Ureter (tissue), 1 donor: ENCODE data around the gene THAP9. TPM values are rescaled to one million over a fixed set of nuclear protein-coding genes. Genes with fewer than 3 reads are reported as not detected.
"Not testable (repeated sequence)": the region's sequence is repeated elsewhere in the genome, so short reads cannot be mapped to it uniquely, and the experiment has no call there.

Experiments
- DNase-seq: peaks from one replicate; pipeline ENCODE4 v3.0.0-alpha.2; 2020; ENCODE audit warnings: low spot score
- total RNA-seq: library from RNA; stranded (reverse); gene quantifications from one replicate; pipeline ENCODE4 v1.2.4, GENCODE V29; 2023
- donor health status: DM: yes; HTN: yes; CAD: no.

THAP9 gene
- total RNA-seq, 1 donor from 2014 or later = 6.5 TPM

DNA sequence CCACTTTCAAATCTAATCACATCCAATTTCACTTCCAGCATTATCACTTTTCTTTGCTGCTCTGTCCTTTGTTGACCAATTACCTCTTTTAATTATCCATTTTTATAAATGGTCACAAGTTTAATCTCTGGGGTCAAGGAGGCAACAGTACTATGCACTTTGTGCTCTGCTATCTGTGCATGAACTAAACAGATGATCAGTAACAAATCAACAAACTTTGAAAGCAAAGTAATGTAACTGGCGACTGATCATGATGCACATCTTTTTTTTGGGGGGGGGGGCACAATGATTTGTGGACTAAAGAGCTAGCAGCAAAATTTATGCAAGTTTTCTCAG is 8.1 kb upstream of the THAP9 start:
- DNase-seq = no peak

DNA sequence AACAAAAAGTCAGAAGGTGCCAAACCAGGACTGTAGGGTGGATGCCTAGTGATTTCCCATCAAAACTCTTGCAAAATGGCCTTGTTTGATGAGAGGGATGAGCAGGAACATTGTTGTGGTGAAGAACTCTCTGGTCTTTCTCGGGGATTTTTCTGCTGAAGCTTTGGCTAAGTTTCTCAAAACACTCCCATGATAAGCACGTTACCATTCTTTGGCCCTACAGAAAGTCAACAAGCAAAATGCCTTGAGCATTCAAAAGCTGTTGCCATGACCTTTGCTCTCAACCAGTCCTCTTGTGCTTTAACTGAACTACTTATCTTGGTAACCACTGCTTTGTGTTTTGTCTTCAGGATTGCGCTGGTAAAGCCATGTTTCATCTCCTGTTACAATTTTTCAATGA is 6.6 kb upstream of the THAP9 start:
- DNase-seq = no peak

DNA sequence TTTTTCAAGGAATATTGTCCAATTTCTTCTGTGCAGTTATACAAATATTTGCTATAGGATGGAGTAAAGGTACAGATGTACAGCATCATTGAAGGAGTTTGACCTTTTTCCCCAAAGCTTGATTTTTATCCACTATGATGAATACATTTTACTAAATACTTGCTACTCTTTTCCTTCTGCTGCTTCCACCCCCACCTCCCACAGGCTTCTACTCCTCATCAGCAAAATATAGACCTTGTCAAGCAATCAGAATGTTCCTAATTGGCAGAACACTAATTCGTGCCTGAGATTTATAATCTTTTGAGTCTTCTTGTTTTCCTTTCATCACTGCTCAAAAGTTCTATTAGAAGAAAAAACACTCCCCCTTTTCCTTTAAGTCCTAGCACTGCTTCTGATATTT is 3.8 kb upstream of the THAP9 start:
- DNase-seq = no peak

DNA sequence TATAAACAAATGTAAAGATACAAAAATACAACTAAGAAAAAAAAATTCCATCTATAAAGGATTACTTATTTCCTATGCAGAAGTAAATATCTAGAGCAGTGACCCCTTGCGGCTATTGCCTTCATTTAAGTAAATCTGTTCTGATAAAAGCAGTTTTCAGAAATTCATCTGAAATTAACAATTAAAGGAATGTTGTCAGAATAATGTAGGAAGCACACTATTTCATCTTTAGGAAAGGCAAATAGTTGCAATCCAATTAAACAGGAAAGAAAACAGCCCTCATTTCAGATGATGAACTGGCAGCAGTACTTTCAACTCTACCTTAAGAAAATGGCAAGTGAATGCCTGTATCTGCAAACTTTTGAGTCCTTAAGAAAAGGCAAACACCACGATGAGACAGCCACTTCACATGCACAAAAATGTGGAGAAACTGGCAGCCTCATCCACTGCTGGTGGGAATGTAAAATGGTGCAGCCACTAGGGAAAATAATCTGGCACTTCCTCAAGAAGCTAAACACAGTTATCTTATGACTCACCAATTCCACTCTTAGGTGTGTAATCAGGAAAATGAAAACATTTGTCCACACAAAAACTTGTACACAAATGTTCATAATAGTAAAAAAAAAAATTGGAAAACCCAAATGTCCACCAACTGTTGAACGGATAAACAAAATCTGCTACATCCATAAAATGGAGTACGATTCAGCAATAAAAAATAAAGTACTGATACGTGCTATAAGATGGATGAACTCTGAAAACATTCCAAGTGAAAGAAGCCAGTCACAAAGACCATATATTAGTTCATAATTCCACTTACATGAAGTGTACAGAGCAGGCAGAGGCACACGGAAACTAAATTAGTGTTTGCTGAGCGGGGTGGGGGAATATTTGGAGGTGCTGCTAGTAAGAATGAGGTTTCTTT is 2.0 kb upstream of the THAP9 start:
- no peak for DNase-seq

DNA sequence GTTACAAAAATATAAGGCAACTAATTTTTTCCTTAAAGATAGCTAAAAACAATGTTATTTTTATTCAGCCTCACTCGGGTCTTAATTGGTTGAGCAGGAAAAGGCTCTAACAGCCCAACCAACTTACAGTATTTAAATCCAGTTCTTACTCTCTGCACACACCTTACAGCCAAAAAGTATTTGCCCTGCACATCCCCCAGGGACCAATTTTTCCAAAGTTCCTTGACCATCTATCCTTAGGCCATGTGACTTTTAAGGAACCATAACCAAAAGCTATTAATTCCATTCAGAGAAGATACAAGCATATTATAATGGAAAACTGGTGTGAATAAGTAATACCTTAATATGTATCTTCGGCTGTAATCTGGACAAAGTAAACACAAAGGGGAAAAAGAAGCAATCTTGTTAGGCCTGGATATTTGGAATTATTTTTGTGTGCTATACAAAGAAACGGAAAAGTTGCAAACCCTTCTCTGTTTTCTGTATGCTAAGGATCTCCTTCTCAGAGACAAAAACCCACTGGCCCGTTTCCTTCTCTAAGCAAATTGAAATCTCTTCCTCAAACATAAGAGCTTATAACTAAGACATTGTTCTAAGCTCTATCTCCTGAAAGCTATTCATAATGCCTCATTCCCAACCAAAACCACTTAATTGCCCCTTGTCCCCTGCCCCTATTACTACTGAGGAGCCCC is 1.0 kb upstream of the THAP9 start:
- DNase-seq = no peak

DNA sequence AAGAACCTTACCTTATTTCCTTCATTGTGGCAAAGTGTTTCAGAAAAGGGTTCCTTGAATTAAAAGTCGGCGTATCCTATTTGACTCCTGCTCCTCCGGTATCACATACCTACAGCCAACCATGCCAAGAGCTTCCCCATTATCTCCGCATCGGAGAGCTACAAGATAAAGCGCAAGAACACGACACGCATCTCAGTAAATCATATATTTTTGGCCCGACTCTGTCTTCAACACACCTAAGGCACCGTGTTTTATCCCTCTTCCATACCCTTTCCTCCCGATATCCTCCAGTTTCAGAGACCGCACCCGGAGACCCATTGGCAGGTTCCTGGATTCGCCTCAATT is 497 bp upstream of the THAP9 start:
- no peak for DNase-seq

DNA sequence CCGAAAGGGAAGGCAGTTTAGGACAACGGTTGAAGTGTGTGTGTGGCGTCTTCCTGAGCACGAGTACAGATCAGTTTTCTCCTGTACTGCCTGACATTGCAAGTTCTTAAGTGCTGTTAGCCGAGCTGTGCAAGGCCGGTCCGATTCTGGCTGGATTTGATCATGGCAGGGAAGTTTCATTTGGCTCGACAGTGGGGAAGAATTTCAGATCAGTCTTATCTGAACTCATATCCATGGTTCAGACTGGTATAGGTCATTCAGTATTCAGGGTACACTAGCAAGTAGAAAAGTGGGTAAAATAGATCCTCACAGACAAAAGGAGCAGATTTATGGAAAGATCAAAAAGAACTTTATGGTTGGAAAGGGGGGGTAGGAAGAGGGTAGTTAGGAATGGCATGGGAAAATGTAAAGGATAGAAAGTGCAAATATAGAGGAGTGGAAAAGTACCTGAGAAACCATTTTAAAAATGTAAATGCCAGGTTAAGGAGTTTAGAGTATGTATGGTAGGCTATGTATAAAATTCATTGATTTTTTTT is 716 bp downstream of the THAP9 start:
- DNase-seq = no peak

DNA sequence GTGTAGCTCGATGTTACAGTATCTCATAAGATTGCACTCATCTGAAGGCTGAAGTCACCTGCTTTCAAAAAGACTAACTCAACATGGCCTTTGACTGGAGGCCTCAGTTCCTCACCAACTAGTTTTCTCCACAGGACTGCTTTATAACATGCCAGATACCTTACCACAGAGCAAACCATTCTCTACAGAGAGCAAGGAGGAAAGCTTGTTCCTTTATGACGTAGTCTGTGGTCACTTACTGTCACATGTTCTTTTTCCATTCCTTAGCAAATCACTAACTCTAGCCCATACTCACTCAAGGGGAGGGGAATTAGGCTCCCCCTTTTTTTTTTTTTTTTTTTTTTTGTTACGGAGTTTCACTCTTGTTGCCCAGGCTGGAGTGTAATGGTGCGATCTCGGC is 3.2 kb downstream of the THAP9 start:
- DNase-seq = no peak

DNA sequence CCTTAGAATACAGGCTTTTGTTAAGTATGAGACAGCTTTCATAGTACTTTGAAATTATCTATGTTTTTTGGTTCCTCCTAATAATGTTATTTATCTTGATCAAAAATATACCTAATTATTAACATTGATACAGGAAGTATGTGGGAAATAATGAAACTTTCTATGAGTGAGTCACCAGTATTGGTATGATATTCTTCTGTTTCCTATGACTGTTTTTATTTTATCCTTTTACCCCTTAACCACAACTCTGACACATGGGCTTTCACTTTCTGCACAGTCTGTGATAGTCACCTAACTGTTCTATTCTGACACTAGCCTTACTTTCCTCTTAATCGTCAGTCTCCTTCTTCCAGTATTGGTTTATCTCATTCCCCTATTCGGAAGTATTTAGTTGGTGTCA is 4.7 kb downstream of the THAP9 start:
- no peak for DNase-seq

DNA sequence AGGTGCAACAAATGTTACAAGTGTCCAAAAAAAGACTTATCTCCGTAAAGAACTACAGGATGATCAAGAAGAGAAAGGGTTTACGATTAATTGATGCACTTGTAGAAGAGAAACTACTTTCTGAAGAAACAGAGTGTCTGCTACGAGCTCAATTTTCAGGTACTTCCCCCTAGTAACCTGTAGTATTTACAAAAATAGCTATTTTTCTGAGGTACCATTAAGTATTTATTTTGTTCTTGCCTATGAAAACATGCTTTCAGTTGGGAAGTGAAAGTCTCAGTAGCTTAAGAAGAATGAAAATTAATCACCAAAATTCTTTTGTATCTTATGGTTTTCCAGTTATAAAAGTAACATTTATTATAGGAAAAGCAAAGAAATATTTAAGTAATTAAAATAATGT is 5.9 kb downstream of the THAP9 start:
- no peak for DNase-seq

DNA sequence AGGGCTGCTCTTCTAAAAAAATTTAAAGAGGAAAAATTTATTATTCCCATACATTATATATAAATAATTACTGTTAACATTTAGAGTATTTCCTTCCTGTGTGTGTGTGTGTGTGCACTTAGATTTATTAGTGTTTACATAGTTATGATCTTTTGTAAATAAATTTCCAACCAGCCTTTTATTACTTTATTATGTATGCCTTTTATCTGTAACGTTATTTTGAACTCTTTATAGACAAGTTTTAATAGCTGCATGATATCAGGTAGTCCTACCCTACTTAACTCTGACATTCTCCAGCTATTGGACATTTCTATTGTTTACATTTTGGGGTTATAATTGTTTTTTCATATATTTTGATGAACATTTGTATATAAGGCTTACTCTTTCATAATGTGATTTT is 8.8 kb downstream of the THAP9 start:
- no peak for DNase-seq

DNA sequence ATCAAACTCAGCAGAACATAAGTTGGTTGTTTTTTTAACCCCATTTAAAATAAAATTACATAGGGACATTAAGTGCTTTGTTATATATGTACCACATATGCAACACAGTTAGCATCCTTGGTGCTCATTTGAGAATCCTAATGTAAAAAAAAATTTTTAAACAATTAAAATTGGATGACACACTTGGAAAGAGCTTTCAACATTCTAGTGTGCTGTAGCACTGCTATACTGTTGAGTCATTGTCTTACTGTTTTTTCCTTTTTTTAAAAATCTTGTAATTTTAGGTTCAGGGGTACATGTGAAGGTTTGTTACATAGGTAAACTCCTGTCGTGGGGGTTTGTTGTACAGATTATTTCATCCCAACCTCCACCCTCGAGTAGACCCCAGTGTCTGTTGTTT is 12.8 kb downstream of the THAP9 start:
- no peak for DNase-seq

DNA sequence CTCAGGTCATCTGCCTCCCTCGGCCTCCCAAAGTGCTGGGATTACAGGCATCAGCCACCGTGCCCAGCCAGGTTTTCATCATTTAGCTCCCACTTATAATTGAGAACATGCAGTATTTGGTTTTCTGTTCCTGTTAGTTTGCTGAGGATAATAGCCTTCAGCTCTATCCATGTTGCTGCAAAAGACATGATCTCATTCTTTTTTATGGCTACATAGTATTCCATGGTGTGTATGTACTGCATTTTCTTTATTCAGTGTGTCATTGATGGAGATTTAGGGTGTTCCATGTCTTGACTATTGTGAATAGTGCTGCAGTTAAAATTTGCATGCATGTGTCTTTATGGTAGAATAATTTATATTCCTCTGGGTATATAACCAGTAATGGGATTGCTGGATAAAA is 13.4 kb downstream of the THAP9 start:
- not testable (repeated sequence) for DNase-seq

DNA sequence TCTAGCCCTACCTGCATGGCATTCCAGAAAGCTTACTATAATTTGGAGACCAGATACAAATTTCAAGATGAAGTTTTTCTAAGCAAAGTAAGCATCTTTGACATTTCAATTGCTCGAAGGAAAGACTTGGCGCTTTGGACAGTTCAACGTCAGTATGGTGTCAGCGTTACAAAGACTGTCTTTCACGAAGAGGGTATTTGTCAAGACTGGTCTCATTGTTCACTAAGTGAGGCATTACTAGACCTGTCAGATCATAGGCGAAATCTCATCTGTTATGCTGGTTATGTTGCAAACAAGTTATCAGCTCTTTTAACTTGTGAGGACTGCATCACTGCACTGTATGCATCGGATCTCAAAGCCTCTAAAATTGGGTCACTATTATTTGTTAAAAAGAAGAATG is 17.6 kb downstream of the THAP9 start:
- DNase-seq = no peak

DNA sequence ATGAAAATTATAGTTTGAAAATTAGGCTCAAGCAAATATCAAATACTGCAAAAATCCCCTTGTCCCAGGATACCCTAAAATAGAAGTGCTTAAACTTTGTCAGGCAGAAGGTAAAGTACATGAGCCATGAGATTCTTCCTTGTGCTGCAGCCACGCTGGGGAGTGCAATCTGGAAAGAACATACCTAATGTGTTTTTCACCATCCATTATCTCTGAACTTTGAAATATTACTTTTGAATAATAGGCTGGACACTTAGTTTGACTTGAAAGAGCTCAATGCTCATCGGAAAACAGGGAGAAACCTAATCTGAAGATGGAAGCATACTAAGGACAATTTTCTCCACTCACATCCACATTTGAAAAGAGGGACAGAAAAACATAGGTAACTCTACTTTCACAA is 18.9 kb downstream of the THAP9 start:
- no peak for DNase-seq

DNA sequence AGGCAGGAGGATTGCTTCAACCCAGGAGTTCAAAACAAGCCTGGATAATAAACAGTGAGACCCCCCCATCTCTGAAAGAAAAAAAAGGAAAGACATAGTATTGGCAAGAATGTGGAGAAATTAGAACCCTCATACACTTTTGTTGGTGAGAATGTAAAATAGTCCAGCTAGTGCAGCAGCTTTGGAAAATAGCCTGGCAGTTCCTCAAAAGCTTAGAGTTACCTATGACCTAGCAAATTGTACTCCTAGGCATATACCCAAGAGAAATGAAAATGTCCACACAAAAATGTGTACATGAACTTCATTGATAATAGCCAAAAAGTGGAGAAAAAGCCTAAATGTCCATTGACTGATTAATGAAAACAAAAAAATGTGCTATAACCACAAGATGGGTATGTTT is 21.3 kb downstream of the THAP9 start:
- DNase-seq = no peak

DNA sequence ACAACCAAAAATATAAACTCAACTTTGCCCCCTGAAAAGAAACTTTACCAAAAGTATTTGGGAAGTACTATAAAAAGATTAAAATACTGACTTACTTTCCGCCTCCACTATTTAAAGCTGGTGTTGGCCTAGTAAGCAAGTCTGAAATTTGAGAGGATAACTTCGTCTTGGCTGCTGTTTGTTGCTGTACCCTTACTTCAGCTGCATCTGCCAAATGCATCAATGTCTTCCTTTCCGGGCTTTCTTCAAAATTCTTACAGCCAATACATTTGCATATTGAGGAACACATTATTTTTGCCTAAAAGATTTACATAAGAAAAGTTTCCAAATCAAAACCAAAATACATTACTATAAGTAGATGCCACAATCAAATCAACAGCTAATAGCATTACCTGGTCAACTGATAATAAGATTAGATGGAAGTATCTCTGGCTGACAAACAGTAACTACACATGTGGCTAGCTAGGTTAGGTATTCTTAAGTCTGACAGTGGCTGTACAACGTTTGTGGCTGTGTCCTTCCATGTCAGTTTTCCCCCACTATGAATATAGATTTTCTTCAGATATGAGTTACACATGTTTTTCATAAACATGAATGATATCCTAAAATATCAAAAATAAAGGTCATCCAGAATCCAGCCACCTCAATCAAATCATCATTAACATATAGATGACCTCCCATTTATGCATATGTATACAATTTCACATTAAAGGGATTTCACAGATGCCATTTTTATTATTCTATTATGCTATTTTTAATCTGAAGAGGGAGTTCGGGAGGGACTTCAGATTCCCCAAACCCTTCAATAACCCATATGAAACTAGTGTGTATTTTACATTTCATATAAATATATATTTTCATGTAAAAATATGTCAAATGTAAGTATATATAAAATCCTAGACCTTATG is 30.6 kb downstream of the THAP9 start:
- no peak for DNase-seq

DNA sequence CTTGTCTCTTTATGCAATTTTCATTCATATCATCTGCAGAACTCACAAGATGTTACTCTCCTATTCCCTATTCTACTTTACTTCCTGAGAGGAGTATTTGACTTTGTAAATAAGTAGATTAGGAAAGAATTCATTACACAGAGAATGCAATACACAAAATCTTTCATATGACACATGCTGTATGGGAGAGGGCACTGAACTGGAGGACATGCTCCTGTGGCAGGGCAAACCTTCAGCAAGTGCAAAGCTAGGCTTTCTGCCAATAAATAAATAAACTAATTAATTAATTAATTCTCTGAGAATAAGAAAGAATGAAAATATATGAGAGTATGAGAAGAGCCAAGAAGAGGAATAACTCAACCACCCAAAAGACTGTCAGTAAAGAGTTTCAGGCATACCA is 33.9 kb downstream of the THAP9 start:
- no peak for DNase-seq

DNA sequence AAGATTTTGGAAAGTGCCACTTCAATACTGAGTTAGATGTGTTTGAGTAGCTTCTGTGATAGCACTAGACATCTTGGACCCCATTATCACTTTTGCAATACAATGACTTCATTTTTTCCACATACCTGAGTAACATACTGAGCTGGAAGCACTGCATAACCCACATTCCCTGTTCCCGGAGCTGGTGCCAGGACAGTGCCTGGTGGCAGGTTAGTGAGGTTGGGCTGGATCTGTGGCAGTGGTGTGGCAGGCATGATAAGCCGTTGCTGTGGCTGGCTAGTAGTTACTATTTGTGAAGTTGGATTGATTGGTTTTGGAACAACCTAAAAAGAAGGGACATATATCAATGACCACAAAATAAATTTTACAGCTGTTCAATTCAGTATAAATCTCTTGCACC is 38.9 kb downstream of the THAP9 start:
- DNase-seq = no peak

DNA sequence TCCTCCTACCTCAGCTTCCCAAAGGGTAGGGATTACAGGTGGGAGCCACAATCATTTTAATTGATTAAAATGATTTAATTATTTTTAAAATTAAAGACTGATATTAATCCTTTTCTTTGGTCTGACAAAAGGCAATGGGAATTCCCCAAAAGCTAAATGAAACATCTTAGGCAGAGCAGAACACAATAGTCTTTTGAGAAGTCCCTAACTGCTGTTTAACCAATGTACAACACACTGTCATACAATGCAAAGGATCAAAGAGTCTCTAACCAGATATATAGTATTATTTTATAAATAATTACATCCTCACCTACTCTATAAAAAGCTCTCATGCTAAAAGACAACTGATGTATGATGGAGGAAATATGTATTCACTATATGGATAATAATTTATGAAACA is 47.0 kb downstream of the THAP9 start:
- DNase-seq = no peak

DNA sequence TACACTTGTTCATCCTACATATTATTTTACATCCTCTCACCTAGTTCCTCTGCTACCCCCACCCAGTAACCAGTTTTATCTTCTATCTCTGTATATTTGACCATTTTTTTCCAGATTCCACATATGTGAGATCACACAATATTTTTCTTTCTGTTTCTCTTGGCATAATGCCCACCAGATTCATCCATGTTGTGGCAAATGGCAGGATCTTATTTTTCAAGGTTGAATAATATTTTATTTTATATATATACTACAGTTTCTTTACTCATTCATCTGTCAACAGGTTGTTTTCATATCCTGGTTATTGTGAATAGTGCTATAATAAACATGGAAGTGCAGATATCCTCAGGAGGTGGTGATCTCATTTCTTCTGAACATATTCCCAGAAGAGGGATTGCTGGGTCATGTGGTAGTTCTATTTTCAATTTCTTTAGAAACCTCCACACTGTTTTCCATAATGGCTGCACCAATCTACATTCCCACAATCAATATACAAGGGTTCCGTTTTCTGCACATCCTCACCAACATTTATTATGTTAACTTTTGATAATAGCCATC is 48.2 kb downstream of the THAP9 start:
- DNase-seq = no peak

DNA sequence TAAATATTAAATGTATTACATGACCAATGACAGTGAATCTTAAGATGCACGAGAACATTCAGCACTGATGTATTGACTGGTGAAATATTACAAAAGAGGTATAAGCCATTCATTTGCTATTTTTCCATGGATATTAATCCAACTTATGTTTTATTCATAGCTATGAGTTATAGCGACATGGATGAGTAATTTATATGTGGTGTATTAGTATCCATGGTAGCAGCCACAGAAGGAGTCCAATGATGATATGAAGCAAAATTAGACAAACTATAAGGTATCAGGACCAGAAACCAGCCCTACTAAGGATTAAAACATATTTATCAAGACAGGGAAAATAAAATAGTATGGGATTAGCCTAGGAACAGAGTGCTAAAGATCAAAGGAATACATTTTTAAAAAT is 50.7 kb downstream of the THAP9 start:
- no peak for DNase-seq
